ENCODE results near the gene HPDL.

- TF ChIP-seq, protein P1, sequence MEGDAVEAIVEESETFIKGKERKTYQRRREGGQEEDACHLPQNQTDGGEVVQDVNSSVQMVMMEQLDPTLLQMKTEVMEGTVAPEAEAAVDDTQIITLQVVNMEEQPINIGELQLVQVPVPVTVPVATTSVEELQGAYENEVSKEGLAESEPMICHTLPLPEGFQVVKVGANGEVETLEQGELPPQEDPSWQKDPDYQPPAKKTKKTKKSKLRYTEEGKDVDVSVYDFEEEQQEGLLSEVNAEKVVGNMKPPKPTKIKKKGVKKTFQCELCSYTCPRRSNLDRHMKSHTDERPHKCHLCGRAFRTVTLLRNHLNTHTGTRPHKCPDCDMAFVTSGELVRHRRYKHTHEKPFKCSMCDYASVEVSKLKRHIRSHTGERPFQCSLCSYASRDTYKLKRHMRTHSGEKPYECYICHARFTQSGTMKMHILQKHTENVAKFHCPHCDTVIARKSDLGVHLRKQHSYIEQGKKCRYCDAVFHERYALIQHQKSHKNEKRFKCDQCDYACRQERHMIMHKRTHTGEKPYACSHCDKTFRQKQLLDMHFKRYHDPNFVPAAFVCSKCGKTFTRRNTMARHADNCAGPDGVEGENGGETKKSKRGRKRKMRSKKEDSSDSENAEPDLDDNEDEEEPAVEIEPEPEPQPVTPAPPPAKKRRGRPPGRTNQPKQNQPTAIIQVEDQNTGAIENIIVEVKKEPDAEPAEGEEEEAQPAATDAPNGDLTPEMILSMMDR (IDR thresholded peaks at IDR 0.05; ENCODE audit: low read depth, low read length, poor library complexity, severe bottlenecking), result no peak
- no peak for TF ChIP-seq EZH2phosphoT487 (IDR thresholded peaks at IDR 0.05; ENCODE audit: borderline replicate concordance, low read length)
Observed at GRCh38 chr1:45302505-45303150, 24.1 kb upstream of the HPDL start.

All from DOHH2 (cell line).